Astrocyte (in vitro differentiated cells and primary cell): ENCODE measurements around the gene MRTFA. TPM values are rescaled to one million over a fixed set of nuclear protein-coding genes. Genes with fewer than 3 reads are reported as not detected.

Experiments
- DNase-seq: peaks from one replicate; pipeline ENCODE4 v3.0.0-alpha.2; 2010; ENCODE audit warnings: low read depth
- FAIRE-seq: peaks from 2 replicates; lab custom pipeline; 2011; peaks lifted over from hg19 to GRCh38; lab: Jason Lieb, UNC
- H2AFZ ChIP-seq: 2 replicates; pipeline ENCODE4 v1.6.0; 2012; ENCODE audit warnings: low read depth, low read length, inconsistent platforms
- H3K27ac ChIP-seq: 2 replicates; pipeline ENCODE4 v1.5.1; 2011; ENCODE audit warnings: low read depth, low read length, inconsistent platforms
- H3K27me3 ChIP-seq: 2 replicates; pipeline ENCODE4 v1.6.0; 2011; ENCODE audit warnings: low read length, inconsistent platforms; ENCODE audit not compliant: insufficient read depth
- H3K36me3 ChIP-seq: 2 replicates; pipeline ENCODE4 v1.5.1; 2011; ENCODE audit warnings: low read length, inconsistent platforms; ENCODE audit not compliant: insufficient read depth
- H3K4me1 ChIP-seq: 2 replicates; pipeline ENCODE4 v1.5.1; 2011; ENCODE audit warnings: low read length, inconsistent platforms; ENCODE audit not compliant: insufficient read depth
- H3K4me2 ChIP-seq: 2 replicates; pipeline ENCODE4 v1.6.0; 2012; ENCODE audit warnings: low read length, inconsistent platforms
- H3K4me3 ChIP-seq: 2 replicates; pipeline ENCODE4 v1.5.1; 2011; ENCODE audit warnings: low read depth, mild to moderate bottlenecking, low read length, inconsistent platforms; ENCODE audit not compliant: insufficient read depth
- H3K79me2 ChIP-seq: 2 replicates; pipeline ENCODE4 v1.6.0; 2012; ENCODE audit warnings: mild to moderate bottlenecking, low read length, inconsistent platforms; ENCODE audit not compliant: insufficient read depth
- H3K9ac ChIP-seq: 2 replicates; pipeline ENCODE4 v1.6.0; 2012; ENCODE audit warnings: mild to moderate bottlenecking, low read length, inconsistent platforms
- H3K9me3 ChIP-seq: 2 replicates; pipeline ENCODE4 v1.5.1; 2012; ENCODE audit warnings: low read depth, mild to moderate bottlenecking, low read length, inconsistent platforms; ENCODE audit not compliant: insufficient read depth
- H4K20me1 ChIP-seq: 2 replicates; pipeline ENCODE4 v1.6.0; 2012; ENCODE audit warnings: low read length, inconsistent platforms; ENCODE audit not compliant: insufficient read depth
- H3K27ac Mint-ChIP-seq: one replicate; pipeline ENCODE4 v1.8.0; 2021; ENCODE audit warnings: mild to moderate bottlenecking, mixed read lengths; ENCODE audit not compliant: unreplicated experiment
- H3K27me3 Mint-ChIP-seq: one replicate; pipeline ENCODE4 v1.8.0; 2021; ENCODE audit warnings: low read depth, mixed read lengths; ENCODE audit not compliant: unreplicated experiment
- H3K36me3 Mint-ChIP-seq: one replicate; pipeline ENCODE4 v1.8.0; 2021; ENCODE audit warnings: low read depth, mixed read lengths; ENCODE audit not compliant: unreplicated experiment
- H3K4me1 Mint-ChIP-seq: one replicate; pipeline ENCODE4 v1.8.0; 2021; ENCODE audit warnings: low read depth, mixed read lengths; ENCODE audit not compliant: unreplicated experiment
- H3K4me3 Mint-ChIP-seq: one replicate; pipeline ENCODE4 v1.8.0; 2021; ENCODE audit warnings: mild to moderate bottlenecking, moderate library complexity, mixed read lengths; ENCODE audit not compliant: unreplicated experiment
- H3K9me3 Mint-ChIP-seq: one replicate; pipeline ENCODE4 v1.8.0; 2021; ENCODE audit warnings: mild to moderate bottlenecking, mixed read lengths; ENCODE audit not compliant: unreplicated experiment
- CTCF ChIP-seq: IDR thresholded peaks from 2 replicates; pipeline ENCODE4 v1.5.1; 2011; ENCODE audit warnings: low read depth, mild to moderate bottlenecking, inconsistent platforms, low read length, moderate library complexity; ENCODE audit not compliant: insufficient read depth
- EZH2 ChIP-seq: IDR thresholded peaks from 2 replicates; pipeline ENCODE4 v1.6.1; 2012; ENCODE audit warnings: mild to moderate bottlenecking, low read length, inconsistent platforms; ENCODE audit not compliant: insufficient read depth
- total RNA-seq: library from RNA; stranded (reverse); gene quantifications from 2 replicates; pipeline ENCODE4 v1.2.1, GENCODE V29; 2021

MRTFA gene
- total RNA-seq, 1 donor from 2014 or later, result 74.3 TPM

DNA sequence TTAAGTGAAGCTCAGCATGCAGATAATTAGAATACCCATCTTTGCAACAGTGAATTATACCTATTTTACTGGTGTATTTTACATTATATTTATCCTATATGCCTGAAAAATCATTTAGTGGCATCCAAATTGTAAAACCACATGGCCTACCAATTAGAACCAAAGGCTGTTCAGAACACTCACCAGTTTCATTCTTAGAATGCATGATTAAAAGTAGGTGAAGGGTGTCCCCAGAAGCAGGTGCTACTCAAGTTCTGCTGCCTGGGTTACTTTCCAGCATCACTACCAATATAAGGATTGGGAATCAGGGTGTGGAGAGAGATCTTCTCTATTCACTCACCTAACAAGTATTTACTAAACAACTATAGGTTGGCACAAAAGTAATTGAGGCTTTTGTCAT lies 162.8 kb downstream of the MRTFA start:
- no peaks in the 10 kb centered on the region for H3K36me3 ChIP-seq
- no peaks in the 10 kb centered on the region for H3K9me3 ChIP-seq
- DNase-seq (no peak), FAIRE-seq (no peak)
- H3K36me3 Mint-ChIP-seq, result peaks cover 4% of the 10 kb centered on the region
- H3K27me3 ChIP-seq, result no peaks in the 10 kb centered on the region
- H2AFZ ChIP-seq, result no peak overlapping the region
- TF ChIP-seq EZH2 (no peak), CTCF (no peak)
- H3K4me3 Mint-ChIP-seq, result no peak overlapping the region
- H3K4me3 ChIP-seq, result no peak overlapping the region
- no peak overlapping the region for H3K27ac Mint-ChIP-seq
- no peak overlapping the region for H3K4me2 ChIP-seq
- H3K4me1 ChIP-seq, result no peaks in the 10 kb centered on the region
- no peak overlapping the region for H3K9ac ChIP-seq
- peaks cover 71% of the 10 kb centered on the region for H4K20me1 ChIP-seq
- no peaks in the 10 kb centered on the region for H3K27me3 Mint-ChIP-seq
- H3K27ac ChIP-seq, result no peak overlapping the region
- peaks cover 93% of the 10 kb centered on the region for H3K79me2 ChIP-seq
- H3K4me1 Mint-ChIP-seq, result peaks cover 13% of the 10 kb centered on the region
- H3K9me3 Mint-ChIP-seq, result no peaks in the 10 kb centered on the region

DNA sequence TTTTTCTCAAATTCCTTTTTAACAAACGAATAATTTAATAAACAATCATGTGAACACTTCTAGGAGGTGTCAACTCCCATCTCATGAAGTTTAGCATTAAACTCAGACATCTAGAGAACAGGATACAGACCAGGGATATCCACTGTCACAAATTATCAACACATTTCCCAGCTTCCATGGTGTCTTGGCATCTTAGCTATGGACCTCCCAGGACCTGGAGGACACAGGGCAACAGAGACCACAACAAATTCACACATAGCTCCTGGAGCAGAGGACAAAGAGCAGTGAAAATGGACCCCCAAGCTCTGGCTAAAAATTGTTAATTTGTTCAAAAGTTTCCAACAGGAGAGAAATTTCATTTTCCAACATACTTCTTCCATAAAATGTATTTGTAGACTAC lies 163.9 kb downstream of the MRTFA start:
- Histone ChIP-seq H3K27ac (no peak overlapping the region), H3K4me3 (no peak overlapping the region), H2AFZ (no peak overlapping the region), H3K4me1 (no peaks in the 10 kb centered on the region), H3K79me2 (peaks cover 93% of the 10 kb centered on the region), H3K4me2 (no peak overlapping the region), H3K27me3 (no peaks in the 10 kb centered on the region), H4K20me1 (peaks cover 71% of the 10 kb centered on the region), H3K9me3 (no peaks in the 10 kb centered on the region), H3K36me3 (no peaks in the 10 kb centered on the region), H3K9ac (no peak overlapping the region)
- Mint-ChIP-seq H3K4me3 (no peak overlapping the region), H3K36me3 (peaks cover 4% of the 10 kb centered on the region), H3K27me3 (no peaks in the 10 kb centered on the region), H3K4me1 (peaks cover 7% of the 10 kb centered on the region), H3K27ac (no peak overlapping the region), H3K9me3 (no peaks in the 10 kb centered on the region)
- TF ChIP-seq EZH2, result no peak
- TF ChIP-seq CTCF, result no peak
- no peak for FAIRE-seq
- no peak for DNase-seq

GRCh38 chr22:40472051-40472450 lies 164.5 kb downstream of the MRTFA start:
- no peaks in the 10 kb centered on the region for H3K36me3 ChIP-seq
- Mint-ChIP-seq H3K4me1 (peaks cover 5% of the 10 kb centered on the region), H3K9me3 (no peaks in the 10 kb centered on the region), H3K27ac (no peak overlapping the region), H3K27me3 (no peaks in the 10 kb centered on the region), H3K4me3 (no peak overlapping the region), H3K36me3 (peaks cover 4% of the 10 kb centered on the region)
- H4K20me1 ChIP-seq, result peaks cover 72% of the 10 kb centered on the region
- no peaks in the 10 kb centered on the region for H3K27me3 ChIP-seq
- no peak overlapping the region for H2AFZ ChIP-seq
- no peak overlapping the region for H3K4me2 ChIP-seq
- no peak overlapping the region for H3K9ac ChIP-seq
- H3K4me3 ChIP-seq, result no peak overlapping the region
- no peaks in the 10 kb centered on the region for H3K9me3 ChIP-seq
- no peak for DNase-seq
- no peaks in the 10 kb centered on the region for H3K4me1 ChIP-seq
- no peak for TF ChIP-seq EZH2
- FAIRE-seq, result no peak
- peaks cover 95% of the 10 kb centered on the region for H3K79me2 ChIP-seq
- H3K27ac ChIP-seq, result no peak overlapping the region
